Activated naive CD8-positive, alpha-beta T cell treated with anti-CD3 and anti-CD28 coated beads for 36 hours (primary cell): Measurements from ENCODE around the gene GLS. TPM values are rescaled to one million over a fixed set of nuclear protein-coding genes. Genes with fewer than 3 reads are reported as not detected.

ENCODE experiments used
- DNase-seq: peaks from one replicate; pipeline ENCODE4 v3.0.0; 2021
- H3K27ac Mint-ChIP-seq: one replicate; pipeline ENCODE4 v1.8.0; 2022; ENCODE audit warnings: mild to moderate bottlenecking, moderate library complexity, mixed read lengths
- H3K27me3 Mint-ChIP-seq: one replicate; pipeline ENCODE4 v1.8.0; 2022; ENCODE audit warnings: mild to moderate bottlenecking, mixed read lengths
- H3K36me3 Mint-ChIP-seq: one replicate; pipeline ENCODE4 v1.8.0; 2021; ENCODE audit warnings: mild to moderate bottlenecking, mixed read lengths
- H3K4me1 Mint-ChIP-seq: one replicate; pipeline ENCODE4 v1.8.0; 2021; ENCODE audit warnings: mixed read lengths
- H3K4me3 Mint-ChIP-seq: one replicate; pipeline ENCODE4 v1.8.0; 2022; ENCODE audit warnings: mild to moderate bottlenecking, moderate library complexity, mixed read lengths
- H3K9me3 Mint-ChIP-seq: one replicate; pipeline ENCODE4 v1.8.0; 2022; ENCODE audit warnings: mixed read lengths
- total RNA-seq, 2 experiments: library from RNA; stranded (reverse); gene quantifications; one replicate each; pipeline ENCODE4 v1.2.3, GENCODE V29; 2021

The GLS gene
- total RNA-seq, 2 experiments from 2014 or later, result 192 to 201 TPM

DNA sequence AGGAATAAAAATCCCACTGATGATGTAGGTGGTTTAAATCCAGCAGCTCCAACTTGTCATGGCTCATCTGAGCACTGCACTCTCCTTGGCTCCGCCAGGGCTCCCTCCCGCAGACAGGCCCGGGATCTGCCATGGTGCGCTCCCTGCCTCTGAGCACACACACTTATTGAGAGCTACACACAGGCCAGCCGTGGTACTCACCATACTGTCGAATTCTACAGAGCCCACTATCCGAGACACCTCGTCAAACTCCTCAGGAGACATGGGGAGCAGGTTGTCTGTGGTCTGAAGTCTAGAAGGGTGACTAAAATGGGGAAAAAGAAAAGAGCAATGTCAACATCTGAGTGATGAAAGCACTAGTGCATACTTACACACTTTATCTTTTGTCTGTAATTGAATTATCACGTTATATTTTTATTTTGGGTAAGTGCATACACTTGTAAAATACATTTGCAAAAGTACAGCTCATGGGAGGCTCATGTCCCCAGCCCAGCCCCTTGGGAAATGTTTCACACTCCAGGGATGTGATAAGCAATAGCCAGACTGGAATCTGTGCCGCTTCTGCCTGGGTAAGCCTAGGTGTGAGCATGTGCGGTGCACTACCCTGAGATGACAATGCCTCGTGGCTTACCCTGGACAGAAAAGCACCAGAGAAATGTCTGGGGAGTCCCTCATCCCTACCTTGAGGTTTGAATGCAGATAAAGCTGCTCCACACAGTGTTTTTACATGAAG lies 94.2 kb downstream of the GLS start:
- no peaks in the 10 kb centered on the region for H3K27me3 Mint-ChIP-seq
- peaks cover 74% of the 10 kb centered on the region for H3K36me3 Mint-ChIP-seq
- peaks cover 39% of the 10 kb centered on the region for H3K4me1 Mint-ChIP-seq
- H3K27ac Mint-ChIP-seq, result peak overlapping the region; percentile 61
- no peaks in the 10 kb centered on the region for H3K9me3 Mint-ChIP-seq
- DNase-seq, result no peak
- H3K4me3 Mint-ChIP-seq, result no peak overlapping the region

DNA sequence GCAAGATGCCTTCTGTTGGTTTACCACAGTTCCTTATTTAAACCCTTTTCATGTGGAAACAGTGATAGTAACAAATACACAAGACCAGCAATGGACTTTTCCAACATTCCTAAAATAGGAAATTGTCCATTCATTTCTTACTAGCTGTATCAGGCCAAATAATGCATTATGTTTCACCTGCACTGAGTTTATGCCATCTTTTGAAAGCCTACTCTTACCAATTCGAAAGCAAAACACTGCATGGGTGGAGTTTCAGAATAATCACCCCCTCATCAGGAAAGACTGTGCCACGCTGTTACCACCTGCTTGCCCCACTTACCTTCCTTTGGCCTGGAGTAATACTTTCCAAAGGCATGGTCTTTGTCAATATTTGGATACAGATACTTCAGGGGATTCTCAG lies 95.9 kb downstream of the GLS start:
- Mint-ChIP-seq H3K27me3 (no peaks in the 10 kb centered on the region), H3K4me1 (peaks cover 45% of the 10 kb centered on the region), H3K36me3 (peaks cover 75% of the 10 kb centered on the region), H3K9me3 (no peaks in the 10 kb centered on the region), H3K27ac (peak overlapping the region; percentile 75), H3K4me3 (no peak overlapping the region)
- DNase-seq, result no peak

DNA sequence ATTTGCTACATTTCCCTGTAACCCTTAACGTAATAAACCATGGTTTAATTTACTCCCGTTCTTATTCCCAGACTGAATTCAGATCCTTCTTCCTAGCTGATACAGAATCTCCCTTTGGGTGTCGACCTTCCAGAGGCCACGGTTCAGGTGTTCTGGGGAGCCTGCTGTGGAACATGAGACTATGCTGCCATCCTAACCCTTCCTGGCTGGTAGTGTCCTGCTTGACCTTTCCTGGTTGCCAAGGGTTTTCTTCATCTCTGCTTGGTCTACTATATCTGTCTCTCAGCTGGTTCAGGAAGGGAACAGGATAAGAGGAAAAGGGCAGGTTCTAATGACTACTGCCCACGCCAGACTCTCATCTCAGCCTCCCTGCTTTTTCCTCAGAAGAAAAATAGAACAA lies 96.9 kb downstream of the GLS start:
- Mint-ChIP-seq H3K36me3 (peaks cover 83% of the 10 kb centered on the region), H3K27ac (peak overlapping the region; percentile 61), H3K27me3 (no peaks in the 10 kb centered on the region), H3K9me3 (no peaks in the 10 kb centered on the region), H3K4me3 (peak overlapping the region; percentile 38), H3K4me1 (peaks cover 54% of the 10 kb centered on the region)
- DNase-seq, result no peak

DNA sequence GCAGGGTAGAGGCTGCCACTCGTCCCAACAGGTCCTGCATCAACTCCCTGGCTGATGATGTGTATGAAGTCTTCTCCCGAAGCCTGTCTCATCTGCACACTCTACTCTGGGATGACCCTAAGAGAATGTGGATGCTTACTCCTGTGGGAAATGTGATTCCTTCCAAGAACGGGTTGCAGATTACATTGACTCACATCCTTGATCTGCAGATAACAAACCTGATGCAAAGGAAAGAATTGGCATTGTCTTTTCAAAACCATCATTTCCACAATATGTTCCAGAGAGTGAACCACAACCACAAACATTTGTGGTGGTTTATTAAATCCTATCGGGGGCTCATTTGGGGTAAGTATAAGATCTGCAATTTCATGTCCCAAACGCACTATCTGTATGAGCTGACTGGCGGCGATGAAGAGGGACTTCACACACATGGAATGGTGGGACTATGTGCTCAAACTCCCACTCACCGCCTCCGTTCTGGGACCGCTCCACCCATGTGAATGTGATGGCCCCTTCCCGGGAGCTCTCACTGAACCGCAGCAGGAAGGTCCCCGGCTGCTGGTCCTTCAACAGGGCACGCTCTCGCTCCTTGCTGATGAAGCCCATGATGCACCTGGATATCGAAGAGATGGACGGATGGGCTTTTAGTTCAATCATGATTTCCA lies 97.9 kb downstream of the GLS start:
- Mint-ChIP-seq H3K4me3 (no peak overlapping the region), H3K4me1 (peaks cover 62% of the 10 kb centered on the region), H3K36me3 (peaks cover 87% of the 10 kb centered on the region), H3K27me3 (no peaks in the 10 kb centered on the region), H3K27ac (peak overlapping the region; percentile 61), H3K9me3 (no peaks in the 10 kb centered on the region)
- DNase-seq, result no peak

DNA sequence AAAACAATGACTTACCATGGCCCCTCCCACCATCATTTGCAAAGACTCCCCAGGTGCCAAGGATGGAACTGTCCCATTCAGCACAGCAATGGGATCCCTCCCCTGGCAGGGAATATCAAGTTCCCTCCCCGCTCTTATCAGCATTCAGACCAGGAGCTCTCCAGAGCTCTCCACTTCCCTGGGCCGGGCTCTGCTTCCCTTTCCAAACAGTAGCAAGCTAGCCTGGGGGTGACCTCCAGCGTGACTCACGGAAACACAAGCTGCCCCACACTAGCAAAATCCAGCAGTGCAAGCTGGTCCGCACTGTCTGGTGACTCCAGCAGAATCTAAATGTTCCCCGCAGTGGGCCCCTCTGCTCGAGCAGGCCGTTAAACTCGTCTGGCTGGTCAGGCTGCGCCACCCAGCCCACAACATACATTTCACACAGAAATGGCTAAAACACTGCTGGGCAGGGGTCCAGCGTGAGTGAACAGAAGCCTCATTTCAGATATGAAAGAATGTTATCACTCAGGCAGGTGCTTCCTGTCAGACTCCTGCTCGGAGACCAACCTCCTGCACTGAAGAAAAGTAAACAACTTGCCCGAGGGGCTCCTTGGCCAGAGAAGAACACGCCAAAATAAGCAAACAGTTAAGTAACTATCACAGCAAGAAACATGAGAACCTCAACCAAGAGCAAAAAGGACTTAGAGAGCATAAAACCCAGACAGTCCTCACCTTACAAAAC lies 99.4 kb downstream of the GLS start:
- Mint-ChIP-seq H3K36me3 (peaks cover 88% of the 10 kb centered on the region), H3K27ac (peak overlapping the region; percentile 79), H3K9me3 (no peaks in the 10 kb centered on the region), H3K4me1 (peaks cover 67% of the 10 kb centered on the region), H3K4me3 (no peak overlapping the region), H3K27me3 (no peaks in the 10 kb centered on the region)
- no peak for DNase-seq

DNA sequence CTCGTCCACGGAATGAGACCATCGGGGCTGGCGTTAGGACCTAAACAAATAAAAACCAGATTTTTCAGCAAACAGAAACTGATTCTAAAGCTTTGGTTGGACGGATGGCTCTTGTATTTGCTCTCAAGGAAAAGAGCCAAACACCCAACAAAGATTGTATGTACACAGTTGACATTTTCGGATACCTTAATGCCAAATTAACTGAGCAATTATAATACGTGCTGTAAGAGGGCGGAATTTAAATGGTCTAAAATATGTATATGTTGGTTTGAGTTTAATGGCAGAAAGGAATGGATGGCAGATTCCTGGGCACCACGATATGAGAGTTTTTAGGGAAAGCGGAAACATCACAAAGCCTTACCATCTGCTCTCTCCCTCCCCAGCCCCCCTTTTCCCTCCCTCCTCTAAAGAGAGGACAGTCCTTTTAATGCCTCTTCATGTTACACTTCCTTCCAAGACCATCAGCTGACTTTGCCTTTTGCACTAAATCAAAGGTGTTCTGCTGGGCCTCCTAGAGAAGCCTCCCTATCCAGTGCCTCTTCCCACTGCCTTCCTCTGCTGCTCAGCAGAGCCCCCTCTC lies 100.1 kb downstream of the GLS start:
- no peak overlapping the region for H3K4me3 Mint-ChIP-seq
- H3K4me1 Mint-ChIP-seq, result peaks cover 72% of the 10 kb centered on the region
- no peak for DNase-seq
- H3K27me3 Mint-ChIP-seq, result no peaks in the 10 kb centered on the region
- no peaks in the 10 kb centered on the region for H3K9me3 Mint-ChIP-seq
- H3K36me3 Mint-ChIP-seq, result peaks cover 87% of the 10 kb centered on the region
- peak overlapping the region; percentile 79 for H3K27ac Mint-ChIP-seq

DNA sequence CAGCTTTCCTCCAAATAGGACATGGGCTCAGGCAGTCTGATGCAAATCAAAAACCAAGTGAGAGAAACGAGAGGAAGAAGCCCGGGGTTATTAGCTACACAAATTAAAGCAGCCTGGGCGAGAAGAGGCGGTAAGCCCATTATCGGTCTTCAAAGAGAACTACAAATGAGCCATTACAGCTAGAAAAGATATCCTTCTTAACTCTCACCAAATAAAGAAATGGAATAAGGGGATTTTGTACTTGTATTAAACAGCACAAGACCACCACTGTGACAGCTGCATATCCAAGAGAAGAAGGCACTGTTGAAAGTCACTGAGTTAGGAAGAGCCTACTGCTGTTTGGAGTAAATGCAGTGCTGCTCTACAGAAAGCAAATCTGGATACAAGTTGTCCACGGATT lies 100.7 kb downstream of the GLS start:
- Mint-ChIP-seq H3K4me1 (peaks cover 77% of the 10 kb centered on the region), H3K4me3 (no peak overlapping the region), H3K27ac (peak overlapping the region; percentile 79), H3K9me3 (no peaks in the 10 kb centered on the region), H3K36me3 (peaks cover 89% of the 10 kb centered on the region), H3K27me3 (no peaks in the 10 kb centered on the region)
- no peak for DNase-seq

DNA sequence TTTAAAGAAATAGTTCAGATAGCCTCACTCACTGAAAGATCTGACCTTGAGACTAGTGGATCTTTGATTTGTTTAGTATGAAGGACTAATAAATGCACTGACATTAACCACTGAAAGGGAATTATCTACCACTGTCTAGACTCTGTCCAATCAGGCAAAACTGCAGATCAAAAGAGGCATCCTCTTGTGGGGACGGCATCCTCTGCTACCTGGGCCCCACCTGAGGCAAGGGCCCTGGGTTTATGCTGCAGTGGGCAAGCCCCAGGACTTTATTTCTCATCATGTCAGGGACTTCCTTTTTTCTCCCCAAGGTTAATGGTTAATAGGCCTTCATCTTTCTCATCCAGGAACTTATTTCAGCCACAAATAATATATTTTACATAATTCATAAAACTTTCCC lies 101.1 kb downstream of the GLS start:
- peak overlapping the region; percentile 68 for H3K27ac Mint-ChIP-seq
- H3K36me3 Mint-ChIP-seq, result peaks cover 87% of the 10 kb centered on the region
- H3K4me1 Mint-ChIP-seq, result peaks cover 75% of the 10 kb centered on the region
- no peaks in the 10 kb centered on the region for H3K27me3 Mint-ChIP-seq
- no peak for DNase-seq
- no peaks in the 10 kb centered on the region for H3K9me3 Mint-ChIP-seq
- no peak overlapping the region for H3K4me3 Mint-ChIP-seq

DNA sequence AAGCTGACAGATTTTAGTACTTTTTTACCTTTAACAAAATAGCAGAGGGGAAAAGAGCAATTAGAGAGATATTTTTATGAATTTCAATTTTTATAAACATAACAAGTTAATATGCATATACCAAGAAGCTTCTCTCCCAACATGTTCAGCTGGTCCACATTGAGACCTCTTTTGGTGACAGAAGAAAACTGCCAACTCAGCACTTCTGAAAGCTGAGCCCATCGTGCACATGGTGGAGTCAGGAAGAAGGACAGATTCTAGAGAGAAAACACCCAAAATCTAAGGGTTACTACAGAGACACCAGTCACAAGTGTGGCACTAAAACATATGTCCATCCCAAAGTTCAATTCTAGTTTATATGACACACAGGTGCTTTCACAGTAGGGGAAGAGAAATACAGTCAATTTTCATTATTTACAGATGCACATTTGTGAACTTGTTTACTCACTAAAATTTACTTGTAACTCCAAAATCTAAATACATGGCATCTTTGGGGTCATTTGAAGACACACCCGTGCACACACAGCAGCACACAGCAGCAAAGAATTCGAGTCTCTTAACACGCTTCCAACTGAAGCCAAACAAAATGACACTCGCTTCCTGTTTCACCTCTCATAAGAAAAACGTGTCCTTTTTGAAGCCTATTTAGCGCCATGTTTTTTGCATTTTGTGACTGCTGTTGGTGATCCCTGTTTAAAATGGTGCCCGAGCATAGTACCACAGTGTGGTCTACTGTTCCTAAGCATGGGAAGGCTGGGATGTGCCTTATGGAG lies 101.8 kb downstream of the GLS start:
- no peak for DNase-seq
- no peak overlapping the region for H3K4me3 Mint-ChIP-seq
- H3K27ac Mint-ChIP-seq, result peak overlapping the region; percentile 68
- peaks cover 89% of the 10 kb centered on the region for H3K36me3 Mint-ChIP-seq
- no peaks in the 10 kb centered on the region for H3K9me3 Mint-ChIP-seq
- peaks cover 75% of the 10 kb centered on the region for H3K4me1 Mint-ChIP-seq
- no peaks in the 10 kb centered on the region for H3K27me3 Mint-ChIP-seq

DNA sequence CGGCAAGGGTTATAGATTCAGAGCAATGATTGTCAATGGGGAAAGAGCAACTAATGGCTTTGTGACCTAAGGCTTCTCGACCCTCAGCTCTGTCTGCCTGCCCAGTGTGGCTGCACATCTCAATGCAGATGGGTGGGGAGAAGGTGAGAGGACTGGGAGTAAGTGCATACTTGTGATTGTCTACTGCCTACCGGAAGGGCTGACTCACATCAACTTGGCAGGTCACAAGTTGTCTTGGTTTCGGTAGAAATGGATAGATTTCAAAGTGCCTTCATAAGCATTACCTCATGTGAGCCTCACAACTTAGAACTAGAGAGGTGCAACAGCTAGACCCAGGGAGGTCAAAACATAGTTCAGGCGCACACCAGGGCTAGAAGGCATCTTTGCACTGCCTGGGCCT lies 104.0 kb downstream of the GLS start:
- Mint-ChIP-seq H3K27me3 (no peaks in the 10 kb centered on the region), H3K27ac (peak overlapping the region; percentile 30), H3K36me3 (peaks cover 88% of the 10 kb centered on the region), H3K4me3 (no peak overlapping the region), H3K4me1 (peaks cover 63% of the 10 kb centered on the region), H3K9me3 (no peaks in the 10 kb centered on the region)
- DNase-seq, result no peak

DNA sequence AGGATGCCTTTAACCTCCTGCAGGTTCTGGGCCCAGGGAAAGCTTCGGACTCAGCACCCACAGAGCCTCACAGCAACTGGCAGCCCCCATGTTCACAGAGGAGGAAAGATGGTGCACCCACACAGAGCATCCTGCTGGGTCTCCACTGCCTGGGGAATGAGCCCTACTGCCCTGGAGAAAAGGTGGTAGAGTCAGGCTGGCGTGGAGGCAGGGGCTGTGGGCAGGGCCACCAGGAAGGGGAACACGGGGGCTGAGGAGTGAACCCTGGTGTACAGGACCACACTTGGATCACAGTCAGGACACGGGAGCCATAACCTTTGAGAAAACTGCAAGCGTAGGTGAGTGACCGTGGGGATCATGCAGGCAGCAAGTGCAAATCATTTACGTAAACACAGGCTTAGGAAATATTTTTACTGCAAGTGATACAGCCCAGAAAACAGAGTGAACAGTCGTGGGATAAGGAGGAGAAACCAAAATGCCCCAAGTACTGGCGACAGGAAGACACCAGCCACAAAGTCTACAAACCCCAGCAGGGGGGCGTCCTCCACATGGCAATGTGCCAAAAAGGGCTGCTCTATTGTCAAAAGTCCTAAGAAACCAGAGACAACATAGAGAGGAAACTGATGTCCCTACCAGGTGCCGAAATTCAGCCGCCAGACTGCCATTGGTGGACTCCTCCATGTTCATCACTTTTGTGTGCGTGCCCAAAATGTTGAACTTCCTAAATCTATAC lies 105.8 kb downstream of the GLS start:
- no peaks in the 10 kb centered on the region for H3K27me3 Mint-ChIP-seq
- peaks cover 84% of the 10 kb centered on the region for H3K36me3 Mint-ChIP-seq
- H3K27ac Mint-ChIP-seq, result peak overlapping the region; percentile 71
- no peak for DNase-seq
- H3K4me1 Mint-ChIP-seq, result peaks cover 55% of the 10 kb centered on the region
- no peaks in the 10 kb centered on the region for H3K9me3 Mint-ChIP-seq
- H3K4me3 Mint-ChIP-seq, result no peak overlapping the region

DNA sequence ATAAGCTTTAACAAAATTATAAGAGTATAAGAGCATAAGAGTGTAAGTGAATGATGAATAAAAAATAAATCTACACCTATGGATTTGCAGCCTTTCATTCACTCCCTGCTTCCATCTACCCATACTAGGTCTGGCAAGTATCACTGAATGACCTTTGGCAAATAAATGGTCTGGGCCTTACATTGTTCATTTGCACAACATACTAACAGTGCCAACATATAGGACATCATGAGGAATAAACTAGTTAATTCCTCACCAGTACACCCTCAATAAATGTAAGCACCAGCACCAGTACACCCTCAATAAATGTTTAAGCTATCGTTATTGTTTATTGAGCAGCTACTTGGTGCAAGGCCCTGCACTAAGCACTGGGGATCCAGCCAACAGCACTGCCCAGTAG lies 106.5 kb downstream of the GLS start:
- Mint-ChIP-seq H3K9me3 (no peaks in the 10 kb centered on the region), H3K36me3 (peaks cover 77% of the 10 kb centered on the region), H3K4me1 (peaks cover 51% of the 10 kb centered on the region), H3K4me3 (no peak overlapping the region), H3K27ac (no peak overlapping the region), H3K27me3 (no peaks in the 10 kb centered on the region)
- DNase-seq, result no peak

DNA sequence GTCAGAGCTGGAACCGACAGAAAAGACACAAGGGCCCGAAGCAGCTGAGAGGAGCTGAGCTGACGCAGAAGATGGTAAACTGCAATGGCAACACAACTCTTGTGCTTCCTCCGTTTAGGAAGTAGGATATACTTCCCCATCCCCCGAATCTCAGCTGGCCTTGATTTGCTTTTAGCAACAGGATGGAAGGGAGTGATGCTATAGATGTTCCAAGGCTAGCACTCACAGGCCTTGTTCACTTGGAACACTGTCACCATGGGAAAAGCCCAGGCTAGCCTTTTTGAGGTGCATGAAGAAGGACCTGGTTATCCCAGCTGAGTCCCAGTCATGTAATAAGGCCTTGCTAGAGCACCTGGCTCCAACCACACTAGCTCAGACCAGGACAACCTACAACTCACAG lies 107.3 kb downstream of the GLS start:
- H3K4me1 Mint-ChIP-seq, result peaks cover 44% of the 10 kb centered on the region
- no peak overlapping the region for H3K4me3 Mint-ChIP-seq
- DNase-seq, result no peak
- peak overlapping the region; percentile 38 for H3K27ac Mint-ChIP-seq
- H3K9me3 Mint-ChIP-seq, result no peaks in the 10 kb centered on the region
- peaks cover 69% of the 10 kb centered on the region for H3K36me3 Mint-ChIP-seq
- no peaks in the 10 kb centered on the region for H3K27me3 Mint-ChIP-seq

DNA sequence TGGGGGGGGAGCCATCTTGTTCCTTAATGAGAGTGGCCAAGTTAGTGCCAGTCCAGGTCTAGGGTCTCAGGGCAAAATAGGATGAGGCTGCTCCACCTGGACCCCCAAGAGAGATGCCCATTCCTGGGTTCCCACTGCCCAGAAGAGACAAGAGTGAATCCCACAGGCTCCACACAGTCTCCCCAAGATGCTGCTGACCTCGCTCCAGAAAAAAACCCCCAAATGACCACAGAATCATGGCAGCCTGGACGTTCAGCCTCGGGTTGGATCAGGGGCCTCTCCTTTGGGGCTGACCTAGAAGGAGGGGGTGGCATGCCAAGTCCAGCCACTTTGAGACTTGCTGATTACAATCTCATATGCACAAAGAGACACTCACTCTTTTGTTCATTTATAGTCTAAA lies 108.3 kb downstream of the GLS start:
- no peak overlapping the region for H3K4me3 Mint-ChIP-seq
- peaks cover 40% of the 10 kb centered on the region for H3K4me1 Mint-ChIP-seq
- peaks cover 69% of the 10 kb centered on the region for H3K36me3 Mint-ChIP-seq
- no peak overlapping the region for H3K27ac Mint-ChIP-seq
- no peak for DNase-seq
- no peaks in the 10 kb centered on the region for H3K27me3 Mint-ChIP-seq
- no peaks in the 10 kb centered on the region for H3K9me3 Mint-ChIP-seq
